Bronchial epithelial cell (primary cell): ENCODE results near the gene NUDCD3. TPM values are rescaled to one million over a fixed set of nuclear protein-coding genes. Genes with fewer than 3 reads are reported as not detected.
A peak's percentile ranks its signal among the peaks of the same experiment; 100 is the strongest.

Experiments
- DNase-seq: peaks from one replicate; pipeline ENCODE4 v3.0.0-alpha.2; 2010; ENCODE audit warnings: low read depth
- FAIRE-seq: peaks from 2 replicates; lab custom pipeline; 2011; peaks lifted over from hg19 to GRCh38; lab: Jason Lieb, UNC
- H3K27me3 ChIP-seq: 2 replicates; pipeline ENCODE4 v1.5.1; 2011; ENCODE audit warnings: low read length; ENCODE audit not compliant: control insufficient read depth, insufficient read depth
- H3K36me3 ChIP-seq: 2 replicates; pipeline ENCODE4 v1.5.1; 2011; ENCODE audit warnings: low read length; ENCODE audit not compliant: control insufficient read depth, insufficient read depth
- H3K4me3 ChIP-seq: 2 replicates; pipeline ENCODE4 v1.5.1; 2011; ENCODE audit warnings: mild to moderate bottlenecking, low read depth, low read length, control low read depth
- total RNA-seq: library from RNA; depleted of rRNA; stranded (reverse); fragments of >200 nt; gene quantifications from 2 replicates; pipeline ENCODE4 v1.2.1, GENCODE V29; 2014
- TF ChIP-seq, protein P1 (sequence below): IDR thresholded peaks from 2 replicates; pipeline ENCODE4 v1.5.1; 2011; ENCODE audit warnings: mild to moderate bottlenecking, moderate library complexity, low read length, control low read depth, inconsistent platforms; ENCODE audit not compliant: insufficient read depth, severe bottlenecking

Gene NUDCD3
- total RNA-seq, 1 donor from 2014 or later: 59.0 TPM

DNA sequence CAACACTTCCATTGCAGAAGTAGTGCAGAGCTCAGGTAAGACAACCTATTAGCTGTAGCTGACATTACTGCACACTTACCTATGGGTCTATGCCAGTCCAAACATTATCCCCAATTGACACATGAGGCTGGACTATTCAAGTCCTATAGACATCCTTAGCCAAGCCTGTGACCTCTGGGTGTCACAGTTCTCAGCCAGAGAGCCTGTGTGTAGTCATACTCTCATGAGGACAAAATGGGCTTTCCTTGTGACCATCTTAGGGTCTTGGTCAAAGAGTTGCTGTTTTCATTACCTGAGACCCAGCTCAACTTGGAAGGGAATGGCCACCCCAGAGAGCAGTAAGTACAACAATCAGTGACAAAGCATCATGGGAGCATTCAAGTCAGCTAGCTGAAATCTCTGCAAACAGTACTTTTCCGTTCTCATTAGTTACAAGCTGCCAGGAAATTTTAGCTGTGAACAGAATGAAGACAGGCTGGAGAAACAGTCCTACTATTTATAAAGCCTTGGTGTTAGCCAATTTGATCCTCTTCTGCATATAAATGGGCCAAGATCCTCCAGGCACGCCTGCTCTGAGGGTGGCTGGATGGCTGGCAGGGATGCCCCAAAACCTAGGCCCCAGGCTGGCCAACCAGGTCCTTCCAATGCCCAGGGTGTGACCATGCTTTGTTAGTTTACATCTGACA, 44.3 kb downstream of the NUDCD3 start:
- peak; percentile 77 for FAIRE-seq
- no peak for DNase-seq
- TF ChIP-seq, protein P1, sequence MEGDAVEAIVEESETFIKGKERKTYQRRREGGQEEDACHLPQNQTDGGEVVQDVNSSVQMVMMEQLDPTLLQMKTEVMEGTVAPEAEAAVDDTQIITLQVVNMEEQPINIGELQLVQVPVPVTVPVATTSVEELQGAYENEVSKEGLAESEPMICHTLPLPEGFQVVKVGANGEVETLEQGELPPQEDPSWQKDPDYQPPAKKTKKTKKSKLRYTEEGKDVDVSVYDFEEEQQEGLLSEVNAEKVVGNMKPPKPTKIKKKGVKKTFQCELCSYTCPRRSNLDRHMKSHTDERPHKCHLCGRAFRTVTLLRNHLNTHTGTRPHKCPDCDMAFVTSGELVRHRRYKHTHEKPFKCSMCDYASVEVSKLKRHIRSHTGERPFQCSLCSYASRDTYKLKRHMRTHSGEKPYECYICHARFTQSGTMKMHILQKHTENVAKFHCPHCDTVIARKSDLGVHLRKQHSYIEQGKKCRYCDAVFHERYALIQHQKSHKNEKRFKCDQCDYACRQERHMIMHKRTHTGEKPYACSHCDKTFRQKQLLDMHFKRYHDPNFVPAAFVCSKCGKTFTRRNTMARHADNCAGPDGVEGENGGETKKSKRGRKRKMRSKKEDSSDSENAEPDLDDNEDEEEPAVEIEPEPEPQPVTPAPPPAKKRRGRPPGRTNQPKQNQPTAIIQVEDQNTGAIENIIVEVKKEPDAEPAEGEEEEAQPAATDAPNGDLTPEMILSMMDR: no peak
- Histone ChIP-seq H3K27me3 (no peaks in the 10 kb centered on the region), H3K36me3 (peaks cover 4% of the 10 kb centered on the region), H3K4me3 (no peak overlapping the region)

DNA sequence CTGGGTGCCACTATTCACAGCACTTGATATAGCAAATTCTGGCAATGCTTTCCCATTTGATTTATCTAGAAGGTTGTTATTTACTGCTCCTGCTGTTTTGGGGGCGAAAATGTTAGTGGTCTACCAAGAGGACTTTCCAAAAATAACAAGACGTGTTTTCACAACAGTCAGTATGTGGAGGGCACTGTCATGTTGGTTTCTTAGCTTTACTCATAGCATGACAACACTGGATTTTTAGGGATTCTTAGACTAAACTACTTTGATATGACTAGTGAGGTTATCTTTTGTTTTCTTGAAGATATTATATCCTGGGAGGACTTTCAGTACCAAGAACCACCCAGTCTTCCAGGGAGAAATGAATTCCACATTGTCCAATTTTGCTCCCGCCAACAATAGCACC, 49.4 kb downstream of the NUDCD3 start:
- DNase-seq: no peak
- H3K4me3 ChIP-seq: no peak overlapping the region
- no peaks in the 10 kb centered on the region for H3K27me3 ChIP-seq
- no peak for FAIRE-seq
- TF ChIP-seq, protein P1: no peak
- no peaks in the 10 kb centered on the region for H3K36me3 ChIP-seq

DNA sequence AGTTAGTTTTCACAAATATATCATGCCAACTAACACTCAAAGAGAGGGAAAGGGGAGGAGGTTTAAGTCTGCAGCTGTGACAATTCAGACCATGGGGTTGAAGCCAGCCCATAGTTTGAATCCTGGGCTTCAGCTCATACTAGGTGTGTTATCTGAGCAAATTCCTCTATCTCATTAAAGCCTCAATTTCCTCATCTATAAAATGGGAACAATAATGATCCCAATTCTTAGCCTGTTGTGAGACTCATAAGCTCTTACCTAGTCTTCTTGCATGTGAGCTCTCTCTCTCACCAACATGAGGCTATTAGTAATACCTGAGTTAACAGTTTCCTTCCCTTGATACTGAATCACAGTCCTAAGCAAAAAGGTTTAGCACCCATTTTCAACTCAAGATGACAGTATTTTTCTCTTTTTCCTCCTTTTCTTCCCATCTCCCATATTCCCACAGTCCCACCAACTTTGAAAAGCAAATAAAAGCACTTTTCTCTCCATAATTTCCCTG, 49.8 kb downstream of the NUDCD3 start:
- Histone ChIP-seq H3K36me3 (no peaks in the 10 kb centered on the region), H3K4me3 (no peak overlapping the region), H3K27me3 (no peaks in the 10 kb centered on the region)
- DNase-seq: peak; percentile 25
- FAIRE-seq: no peak
- TF ChIP-seq, protein P1: no peak

DNA sequence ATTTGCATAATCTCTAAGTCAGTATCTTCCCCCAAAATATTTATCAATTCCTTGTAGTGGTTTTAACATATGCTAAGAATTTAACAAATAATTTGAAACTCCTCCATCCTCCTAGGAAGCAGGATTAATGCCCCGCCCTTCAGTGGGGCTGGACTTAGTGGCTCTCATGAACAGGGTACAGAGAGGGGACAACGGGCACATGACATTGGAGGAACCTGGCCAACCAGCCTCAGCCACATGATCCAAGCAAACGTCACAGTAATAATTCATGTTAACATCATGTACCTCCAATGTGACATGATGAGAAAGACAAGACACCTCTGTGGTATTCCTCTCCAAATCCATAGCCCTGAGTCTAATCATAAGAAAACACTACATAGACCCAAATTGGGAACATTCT, 50.5 kb downstream of the NUDCD3 start:
- Histone ChIP-seq H3K27me3 (no peaks in the 10 kb centered on the region), H3K4me3 (no peak overlapping the region), H3K36me3 (no peaks in the 10 kb centered on the region)
- TF ChIP-seq, protein P1: no peak
- FAIRE-seq (no peak), DNase-seq (no peak)

DNA sequence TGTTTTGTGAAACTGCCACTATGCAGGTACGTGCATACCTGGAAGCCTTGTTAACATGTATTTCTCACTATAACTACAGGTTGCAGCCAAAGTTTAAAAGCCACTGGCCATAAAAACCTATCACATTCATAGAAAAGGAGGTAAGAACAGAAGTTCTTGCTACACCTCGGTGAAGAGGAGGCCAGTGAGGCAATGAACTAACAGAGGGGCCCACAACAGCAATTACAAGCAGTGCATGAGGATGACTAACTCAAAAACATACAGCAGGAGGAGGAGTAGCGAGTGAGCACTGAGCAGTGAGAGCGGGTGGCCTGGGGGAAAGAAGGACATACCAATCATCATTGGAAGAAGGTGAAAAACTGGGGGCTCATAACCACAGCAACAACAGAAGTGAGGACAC, 51.6 kb downstream of the NUDCD3 start:
- TF ChIP-seq, protein P1: no peak
- FAIRE-seq (no peak), DNase-seq (no peak)
- Histone ChIP-seq H3K4me3 (no peak overlapping the region), H3K27me3 (no peaks in the 10 kb centered on the region), H3K36me3 (no peaks in the 10 kb centered on the region)
